HCT116 (cell line): ENCODE measurements around the gene TMEM132A. TPM values are rescaled to one million over a fixed set of nuclear protein-coding genes. Genes with fewer than 3 reads are reported as not detected.

Experiments used
- ATAC-seq: fragments of 200-7000 bp; cut with Tn5 transposase; 2 replicates; pipeline ENCODE4 v1.9.1; 2020; ENCODE audit warnings: mild to moderate bottlenecking, moderate library complexity
- BruUV-seq: library from RNA; stranded (reverse); fragments of 400-500 nt; replicated peaks from 2 replicates; lab custom pipeline; 2021; lab: Mats Ljungman, UMichigan
- CTCF ChIA-PET: fragments of 300-600 bp; sonication (Branson Sonifier 250); formaldehyde crosslinking; loops from one replicate; lab custom pipeline; 2021; ENCODE audit warnings: antibody characterized with exemption; lab: Charles Lee
- POLR2A ChIA-PET: fragments of 300-600, 350-600 bp; sonication (Branson Sonifier 250); formaldehyde crosslinking; loops from one replicate; lab custom pipeline; 2021; ENCODE audit warnings: antibody characterized with exemption; lab: Charles Lee
- RAD21 ChIA-PET, 2 experiments: fragments of 300-600 bp; sonication (Branson Sonifier 250); formaldehyde crosslinking; loops; one replicate each; lab custom pipeline; 2023; ENCODE audit warnings: low total read pairs in 2 of 2; ENCODE audit not compliant: uncharacterized antibody in 2 of 2, unreplicated experiment in 2 of 2, low non-redundant PET in 1 of 2; lab: Charles Lee
- DNase-seq: peaks from one replicate; pipeline ENCODE4 v3.0.0-alpha.2; 2010; ENCODE audit warnings: low read depth, low spot score
- H2AFZ ChIP-seq: fragments of 200-600 bp; shearing (Covaris generic), sonication (generic); 2 replicates; pipeline ENCODE4 v1.6.1; 2017; ENCODE audit warnings: low read depth, mixed run types, mixed read lengths, antibody characterized with exemption, low read length; ENCODE audit not compliant: poor library complexity, severe bottlenecking
- H3K27ac ChIP-seq: 2 replicates; pipeline ENCODE4 v1.5.1; 2012; ENCODE audit warnings: low read depth, low read length
- H3K27me3 ChIP-seq: fragments of 200-600 bp; sonication (generic); 2 replicates; pipeline ENCODE4 v1.6.1; 2016; ENCODE audit warnings: mixed run types, low read length, mixed read lengths; ENCODE audit not compliant: insufficient read depth
- H3K36me3 ChIP-seq, 2 experiments: fragments of 200-500 bp in 1 of 2; fragments of 200-600 bp in 1 of 2; sonication (Bioruptor generic) in 1 of 2; sonication (generic) in 1 of 2; 2 replicates each; pipeline versions ENCODE4 v1.5.1 to v1.6.1; 2014 to 2016; ENCODE audit warnings: low read length in 2 of 2, inconsistent platforms in 1 of 2, mixed read lengths in 1 of 2, mixed run types in 1 of 2; ENCODE audit not compliant: insufficient read depth in 2 of 2, control insufficient read depth in 1 of 2
- H3K4me1 ChIP-seq, 2 experiments: fragments of 200-600 bp in 1 of 2; sonication (generic) in 1 of 2; 2 replicates each; pipeline versions ENCODE4 v1.5.1 to v1.6.1; 2012 to 2017; ENCODE audit warnings: low read length in 2 of 2, inconsistent platforms in 1 of 2, mild to moderate bottlenecking in 1 of 2, mixed read lengths in 1 of 2, mixed run types in 1 of 2, moderate library complexity in 1 of 2; ENCODE audit not compliant: insufficient read depth in 2 of 2, control insufficient read depth in 1 of 2
- H3K4me2 ChIP-seq: fragments of 200-600 bp; sonication (generic); 2 replicates; pipeline ENCODE4 v1.6.1; 2017; ENCODE audit warnings: mixed run types, low read length, mixed read lengths
- H3K4me3 ChIP-seq, 2 experiments: fragments of 200-600 bp in 1 of 2; sonication (generic) in 1 of 2; replicated peaks in 1 of 2; 2 replicates each; pipeline ENCODE4 v1.5.1; 2011 to 2016; ENCODE audit warnings: low read length in 2 of 2, control low read depth in 1 of 2, low read depth in 1 of 2, mild to moderate bottlenecking in 1 of 2, mixed read lengths in 1 of 2, mixed run types in 1 of 2
- H3K79me2 ChIP-seq: fragments of 200-600 bp; sonication (generic); 2 replicates; pipeline ENCODE4 v1.6.1; 2017; ENCODE audit warnings: mild to moderate bottlenecking, mixed run types, low read length, moderate library complexity, mixed read lengths; ENCODE audit not compliant: insufficient read depth
- H3K9ac ChIP-seq: fragments of 200-600 bp; sonication (generic); 2 replicates; pipeline ENCODE4 v1.6.1; 2016; ENCODE audit warnings: low read length, mixed read lengths
- H3K9me2 ChIP-seq: fragments of 200-600 bp; sonication (generic), shearing (Covaris generic); 2 replicates; pipeline ENCODE4 v1.6.1; 2017; ENCODE audit warnings: mixed run types, mild to moderate bottlenecking, moderate library complexity; ENCODE audit not compliant: insufficient read depth
- H3K9me3 ChIP-seq, 2 experiments: fragments of 200-500 bp in 1 of 2; fragments of 200-600 bp in 1 of 2; sonication (Bioruptor generic) in 1 of 2; sonication (generic) in 1 of 2; 2 replicates each; pipeline ENCODE4 v1.6.1; 2014 to 2017; ENCODE audit warnings: low read length in 2 of 2, mixed read lengths in 2 of 2, inconsistent platforms in 1 of 2, low read depth in 1 of 2, mild to moderate bottlenecking in 1 of 2, mixed run types in 1 of 2, moderate library complexity in 1 of 2; ENCODE audit not compliant: control insufficient read depth in 1 of 2, insufficient read depth in 1 of 2
- H4K20me1 ChIP-seq: fragments of 200-600 bp; sonication (generic), shearing (Covaris generic); 2 replicates; pipeline ENCODE4 v1.6.1; 2017; ENCODE audit warnings: mixed run types, mild to moderate bottlenecking, moderate library complexity; ENCODE audit not compliant: insufficient read depth
- ELF1 ChIP-seq: IDR thresholded peaks from 2 replicates; pipeline ENCODE4 v1.6.1; 2012; ENCODE audit warnings: low read depth, borderline replicate concordance
- EZH2phosphoT487 ChIP-seq: fragments of 200-600 bp; IDR thresholded peaks from 2 replicates; pipeline ENCODE4 v1.6.1; 2018; ENCODE audit warnings: antibody characterized with exemption, borderline replicate concordance
- FOSL1 ChIP-seq: IDR thresholded peaks from 2 replicates; pipeline ENCODE4 v1.6.1; 2012; ENCODE audit warnings: low read depth
- ZFX ChIP-seq: fragments of 450-650 bp; IDR thresholded peaks from 2 replicates; pipeline ENCODE4 v1.6.1; 2017
- ZNF274 ChIP-seq: fragments of 200-500 bp; sonication (Bioruptor generic); IDR thresholded peaks from 2 replicates; pipeline ENCODE4 v1.6.1; 2014; ENCODE audit warnings: mild to moderate bottlenecking, low read depth, low read length, inconsistent platforms
- intact Hi-C: fragments of 100-400 bp; cut with micrococcal nuclease; formaldehyde crosslinking; loops from 2 replicates; pipeline ENCODE4 v1.10.0; 2022
- total RNA-seq: library from RNA; stranded (reverse); gene quantifications from one replicate; pipeline ENCODE4 v1.2.1, GENCODE V29; 2021; ENCODE audit not compliant: unreplicated experiment
- TF ChIP-seq, protein P1 (sequence below), 3 experiments: fragments of 200-600 bp in 1 of 3; sonication (generic) in 1 of 3; IDR thresholded peaks in 2 of 3; conservative IDR thresholded peaks in 1 of 3; 2 replicates each; pipeline ENCODE4 v1.5.1; 2012 to 2017; ENCODE audit warnings: low read depth in 2 of 3, low read length in 2 of 3, antibody characterized with exemption in 1 of 3, borderline replicate concordance in 1 of 3, control low read depth in 1 of 3, mild to moderate bottlenecking in 1 of 3, mixed read lengths in 1 of 3, mixed run types in 1 of 3, moderate library complexity in 1 of 3; ENCODE audit not compliant: insufficient read depth in 1 of 3
- TF ChIP-seq, protein P2 (sequence below): IDR thresholded peaks from 2 replicates; pipeline ENCODE4 v1.6.1; 2012; ENCODE audit warnings: low read depth
- TF ChIP-seq, protein P3 (sequence below): IDR thresholded peaks from 2 replicates; pipeline ENCODE4 v1.6.1; 2012

TMEM132A gene
- total RNA-seq, 1 experiment from 2014 or later = 120 TPM

DNA sequence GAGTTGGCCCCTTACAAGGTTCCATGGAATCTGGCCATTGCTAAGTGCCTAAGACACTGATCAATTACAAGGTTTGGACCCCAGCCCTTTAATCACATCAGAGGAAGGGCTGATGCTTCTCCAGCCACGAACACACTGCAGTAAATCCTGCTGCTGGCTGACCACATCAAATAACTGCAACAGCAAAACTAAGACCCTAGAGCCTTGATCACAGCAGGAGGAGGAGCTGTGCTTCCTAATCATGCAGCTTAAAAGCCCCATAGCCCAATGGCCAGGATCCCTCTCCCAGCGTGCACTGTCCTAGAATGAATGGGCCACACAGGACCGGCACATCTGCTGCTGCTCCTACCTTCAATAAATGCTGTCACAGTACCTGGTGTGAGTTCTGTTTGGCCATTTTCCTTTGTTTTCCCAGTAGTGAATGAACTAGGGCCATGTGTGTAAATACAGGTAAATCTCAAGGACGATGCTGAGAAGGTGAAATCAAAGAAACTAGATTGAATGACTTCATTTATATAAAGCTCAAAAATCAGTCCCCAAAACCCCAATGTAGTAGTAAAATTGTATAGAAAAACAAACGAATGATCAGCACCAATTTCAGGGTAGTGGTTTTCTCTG is 44.2 kb upstream of the TMEM132A start:
- Histone ChIP-seq H3K79me2 (no peaks in the 10 kb centered on the region), H3K4me3 (no peak overlapping the region), H2AFZ (no peak overlapping the region), H3K27me3 (no peaks in the 10 kb centered on the region), H3K4me1 (no peaks in the 10 kb centered on the region)
- no peak for TF ChIP-seq ELF1
- TF ChIP-seq ZFX = no peak
- TF ChIP-seq, protein P1, sequence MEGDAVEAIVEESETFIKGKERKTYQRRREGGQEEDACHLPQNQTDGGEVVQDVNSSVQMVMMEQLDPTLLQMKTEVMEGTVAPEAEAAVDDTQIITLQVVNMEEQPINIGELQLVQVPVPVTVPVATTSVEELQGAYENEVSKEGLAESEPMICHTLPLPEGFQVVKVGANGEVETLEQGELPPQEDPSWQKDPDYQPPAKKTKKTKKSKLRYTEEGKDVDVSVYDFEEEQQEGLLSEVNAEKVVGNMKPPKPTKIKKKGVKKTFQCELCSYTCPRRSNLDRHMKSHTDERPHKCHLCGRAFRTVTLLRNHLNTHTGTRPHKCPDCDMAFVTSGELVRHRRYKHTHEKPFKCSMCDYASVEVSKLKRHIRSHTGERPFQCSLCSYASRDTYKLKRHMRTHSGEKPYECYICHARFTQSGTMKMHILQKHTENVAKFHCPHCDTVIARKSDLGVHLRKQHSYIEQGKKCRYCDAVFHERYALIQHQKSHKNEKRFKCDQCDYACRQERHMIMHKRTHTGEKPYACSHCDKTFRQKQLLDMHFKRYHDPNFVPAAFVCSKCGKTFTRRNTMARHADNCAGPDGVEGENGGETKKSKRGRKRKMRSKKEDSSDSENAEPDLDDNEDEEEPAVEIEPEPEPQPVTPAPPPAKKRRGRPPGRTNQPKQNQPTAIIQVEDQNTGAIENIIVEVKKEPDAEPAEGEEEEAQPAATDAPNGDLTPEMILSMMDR (IDR thresholded peaks at IDR 0.05 in 2 of 3, conservative IDR thresholded peaks at IDR 0.05 in 1 of 3; ENCODE audit: borderline replicate concordance in 1 of 3, insufficient read depth in 1 of 3, low read depth in 2 of 3, low read length in 2 of 3) = no peak
- no peak for TF ChIP-seq EZH2phosphoT487
- TF ChIP-seq, protein P2, sequence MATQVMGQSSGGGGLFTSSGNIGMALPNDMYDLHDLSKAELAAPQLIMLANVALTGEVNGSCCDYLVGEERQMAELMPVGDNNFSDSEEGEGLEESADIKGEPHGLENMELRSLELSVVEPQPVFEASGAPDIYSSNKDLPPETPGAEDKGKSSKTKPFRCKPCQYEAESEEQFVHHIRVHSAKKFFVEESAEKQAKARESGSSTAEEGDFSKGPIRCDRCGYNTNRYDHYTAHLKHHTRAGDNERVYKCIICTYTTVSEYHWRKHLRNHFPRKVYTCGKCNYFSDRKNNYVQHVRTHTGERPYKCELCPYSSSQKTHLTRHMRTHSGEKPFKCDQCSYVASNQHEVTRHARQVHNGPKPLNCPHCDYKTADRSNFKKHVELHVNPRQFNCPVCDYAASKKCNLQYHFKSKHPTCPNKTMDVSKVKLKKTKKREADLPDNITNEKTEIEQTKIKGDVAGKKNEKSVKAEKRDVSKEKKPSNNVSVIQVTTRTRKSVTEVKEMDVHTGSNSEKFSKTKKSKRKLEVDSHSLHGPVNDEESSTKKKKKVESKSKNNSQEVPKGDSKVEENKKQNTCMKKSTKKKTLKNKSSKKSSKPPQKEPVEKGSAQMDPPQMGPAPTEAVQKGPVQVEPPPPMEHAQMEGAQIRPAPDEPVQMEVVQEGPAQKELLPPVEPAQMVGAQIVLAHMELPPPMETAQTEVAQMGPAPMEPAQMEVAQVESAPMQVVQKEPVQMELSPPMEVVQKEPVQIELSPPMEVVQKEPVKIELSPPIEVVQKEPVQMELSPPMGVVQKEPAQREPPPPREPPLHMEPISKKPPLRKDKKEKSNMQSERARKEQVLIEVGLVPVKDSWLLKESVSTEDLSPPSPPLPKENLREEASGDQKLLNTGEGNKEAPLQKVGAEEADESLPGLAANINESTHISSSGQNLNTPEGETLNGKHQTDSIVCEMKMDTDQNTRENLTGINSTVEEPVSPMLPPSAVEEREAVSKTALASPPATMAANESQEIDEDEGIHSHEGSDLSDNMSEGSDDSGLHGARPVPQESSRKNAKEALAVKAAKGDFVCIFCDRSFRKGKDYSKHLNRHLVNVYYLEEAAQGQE = no peak
- TF ChIP-seq, protein P3, sequence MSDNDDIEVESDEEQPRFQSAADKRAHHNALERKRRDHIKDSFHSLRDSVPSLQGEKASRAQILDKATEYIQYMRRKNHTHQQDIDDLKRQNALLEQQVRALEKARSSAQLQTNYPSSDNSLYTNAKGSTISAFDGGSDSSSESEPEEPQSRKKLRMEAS = no peak
- TF ChIP-seq FOSL1 = no peak
- TF ChIP-seq ZNF274 = no peak
- TF ChIP-seq, all 23 proteins: peak for 0
- ChIA-PET RAD21 (no interaction called here), CTCF (no interaction called here), POLR2A (no interaction called here)
- Histone ChIP-seq H3K9me2 (no peaks in the 10 kb centered on the region), H3K9ac (no peak overlapping the region), H4K20me1 (no peaks in the 10 kb centered on the region), H3K9me3 (no peaks in the 10 kb centered on the region), H3K4me2 (no peak overlapping the region), H3K36me3 (peaks cover 4 to 5% of the 10 kb centered on the region in 2 experiments; a peak in 2 of 4 replicates), H3K27ac (no peak overlapping the region)
- DNase-seq (no peak), ATAC-seq (no peak)
- intact Hi-C loops = no loop called here
- no TSS peak for BruUV-seq
